Testis (tissue), 2 donors: ENCODE data around the gene LRRK1.

ENCODE experiments used
- POLR2A ChIP-seq: fragments of 450-650 bp; IDR thresholded peaks from one replicate; pipeline ENCODE4 v1.6.1; 2017; ENCODE audit warnings: antibody characterized with exemption, mild to moderate bottlenecking, moderate library complexity
- TF ChIP-seq, protein P1 (sequence below), 3 experiments: fragments of 450-650 bp in 2 of 3; fragments of 200-600 bp in 1 of 3; sonication (generic) in 1 of 3; IDR thresholded peaks; one replicate each; pipeline ENCODE4 v1.5.1; 2016 to 2019; ENCODE audit warnings: antibody characterized with exemption in 3 of 3, mild to moderate bottlenecking in 2 of 3, moderate library complexity in 1 of 3

DNA sequence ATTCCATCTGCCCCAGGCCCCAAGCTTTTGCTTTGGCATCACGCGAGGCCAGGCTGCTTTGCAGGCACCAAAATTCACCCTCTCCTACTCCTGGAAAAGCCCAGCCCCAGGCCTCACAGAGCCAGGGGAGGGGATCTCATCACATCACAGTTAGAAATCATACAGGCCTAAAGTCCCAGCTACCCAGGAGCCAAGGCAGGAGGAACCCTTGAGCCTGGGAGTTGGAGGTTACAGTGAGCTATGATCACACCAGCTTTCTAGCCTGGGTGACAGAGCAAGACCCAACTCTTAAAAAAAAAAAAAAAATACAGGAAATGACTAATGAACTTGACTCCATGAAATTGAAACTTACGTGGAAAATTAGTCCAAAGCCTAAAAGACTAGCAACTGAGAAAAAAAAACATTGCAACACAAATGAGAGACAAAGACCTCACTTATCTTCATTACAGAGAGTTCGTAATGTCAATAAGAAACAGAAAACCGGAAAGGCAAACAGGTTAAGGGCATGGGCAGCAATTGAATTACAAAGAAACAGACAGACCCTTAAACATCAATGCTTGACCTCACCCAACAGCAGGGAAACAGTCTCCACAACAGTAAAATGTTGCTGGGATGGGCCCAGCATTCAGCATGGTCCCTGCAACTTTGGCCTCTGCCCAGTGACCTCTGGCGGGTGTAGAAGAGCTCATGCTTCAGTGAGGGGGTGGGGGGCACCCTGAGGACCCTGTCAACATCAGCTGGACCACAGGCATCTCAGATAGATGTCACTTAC, 151.5 kb downstream of the LRRK1 start:
- TF ChIP-seq POLR2A: no peak
- TF ChIP-seq, protein P1, sequence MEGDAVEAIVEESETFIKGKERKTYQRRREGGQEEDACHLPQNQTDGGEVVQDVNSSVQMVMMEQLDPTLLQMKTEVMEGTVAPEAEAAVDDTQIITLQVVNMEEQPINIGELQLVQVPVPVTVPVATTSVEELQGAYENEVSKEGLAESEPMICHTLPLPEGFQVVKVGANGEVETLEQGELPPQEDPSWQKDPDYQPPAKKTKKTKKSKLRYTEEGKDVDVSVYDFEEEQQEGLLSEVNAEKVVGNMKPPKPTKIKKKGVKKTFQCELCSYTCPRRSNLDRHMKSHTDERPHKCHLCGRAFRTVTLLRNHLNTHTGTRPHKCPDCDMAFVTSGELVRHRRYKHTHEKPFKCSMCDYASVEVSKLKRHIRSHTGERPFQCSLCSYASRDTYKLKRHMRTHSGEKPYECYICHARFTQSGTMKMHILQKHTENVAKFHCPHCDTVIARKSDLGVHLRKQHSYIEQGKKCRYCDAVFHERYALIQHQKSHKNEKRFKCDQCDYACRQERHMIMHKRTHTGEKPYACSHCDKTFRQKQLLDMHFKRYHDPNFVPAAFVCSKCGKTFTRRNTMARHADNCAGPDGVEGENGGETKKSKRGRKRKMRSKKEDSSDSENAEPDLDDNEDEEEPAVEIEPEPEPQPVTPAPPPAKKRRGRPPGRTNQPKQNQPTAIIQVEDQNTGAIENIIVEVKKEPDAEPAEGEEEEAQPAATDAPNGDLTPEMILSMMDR (IDR thresholded peaks at IDR 0.05): no peak
